OCI-LY3 (cell line): ENCODE measurements around the gene TOP3B.
A peak's percentile ranks its signal among the peaks of the same experiment; 100 is the strongest.

Experiments used
- H2AFZ ChIP-seq: fragments of 200-600, 300-600 bp; shearing (Covaris generic); 2 replicates; pipeline ENCODE4 v1.6.0; 2014; ENCODE audit warnings: antibody characterized with exemption, low read depth, low read length
- H3K27ac ChIP-seq: fragments of 200-600, 300-600 bp; sonication (generic); 2 replicates; pipeline ENCODE4 v1.5.1; 2014; ENCODE audit warnings: mild to moderate bottlenecking, low read length, moderate library complexity, mixed read lengths
- H3K27me3 ChIP-seq: fragments of 200-600, 300-600 bp; sonication (generic); 2 replicates; pipeline ENCODE4 v1.6.1; 2014; ENCODE audit warnings: low read depth, low read length, mixed read lengths
- H3K36me3 ChIP-seq: fragments of 200-600, 300-600 bp; sonication (generic); replicated peaks from 2 replicates; pipeline ENCODE3; 2014; ENCODE audit warnings: low read depth, low read length, mixed read lengths
- H3K4me1 ChIP-seq: fragments of 300-600, 200-600 bp; sonication (generic); 2 replicates; pipeline ENCODE4 v1.6.1; 2014; ENCODE audit warnings: low read length, mixed read lengths
- H3K4me2 ChIP-seq: fragments of 200-600, 300-600 bp; sonication (generic); 2 replicates; pipeline ENCODE4 v1.6.1; 2014; ENCODE audit warnings: low read length, mixed read lengths
- H3K4me3 ChIP-seq: fragments of 300-600, 200-600 bp; sonication (generic); 2 replicates; pipeline ENCODE4 v1.5.1; 2014; ENCODE audit warnings: antibody characterized with exemption, mild to moderate bottlenecking, low read length, moderate library complexity
- H3K79me2 ChIP-seq: fragments of 300-600, 200-600 bp; shearing (Covaris generic); 2 replicates; pipeline ENCODE4 v1.6.1; 2014; ENCODE audit warnings: mild to moderate bottlenecking, low read length, mixed read lengths
- H3K9ac ChIP-seq: fragments of 300-600, 200-600 bp; shearing (Covaris generic); 2 replicates; pipeline ENCODE4 v1.6.0; 2014; ENCODE audit warnings: mild to moderate bottlenecking, low read length, moderate library complexity
- H3K9me3 ChIP-seq: fragments of 200-600, 300-600 bp; shearing (Covaris generic); 2 replicates; pipeline ENCODE4 v1.6.1; 2014; ENCODE audit warnings: low read length, mixed read lengths; ENCODE audit not compliant: insufficient read depth
- H4K20me1 ChIP-seq: fragments of 200-600, 300-600 bp; sonication (generic); 2 replicates; pipeline ENCODE4 v1.6.1; 2016; ENCODE audit warnings: low read length, mixed read lengths; ENCODE audit not compliant: insufficient read depth
- CTCF ChIP-seq: fragments of 200-600, 300-600 bp; sonication (generic); IDR thresholded peaks from 2 replicates; pipeline ENCODE4 v1.5.1; 2014; ENCODE audit warnings: antibody characterized with exemption, low read length, low read depth
- EZH2phosphoT487 ChIP-seq: fragments of 200-600 bp; shearing (Covaris generic); IDR thresholded peaks from 2 replicates; pipeline ENCODE4 v1.6.1; 2018; ENCODE audit warnings: antibody characterized with exemption, mixed run types, low read depth

TOP3B gene

DNA sequence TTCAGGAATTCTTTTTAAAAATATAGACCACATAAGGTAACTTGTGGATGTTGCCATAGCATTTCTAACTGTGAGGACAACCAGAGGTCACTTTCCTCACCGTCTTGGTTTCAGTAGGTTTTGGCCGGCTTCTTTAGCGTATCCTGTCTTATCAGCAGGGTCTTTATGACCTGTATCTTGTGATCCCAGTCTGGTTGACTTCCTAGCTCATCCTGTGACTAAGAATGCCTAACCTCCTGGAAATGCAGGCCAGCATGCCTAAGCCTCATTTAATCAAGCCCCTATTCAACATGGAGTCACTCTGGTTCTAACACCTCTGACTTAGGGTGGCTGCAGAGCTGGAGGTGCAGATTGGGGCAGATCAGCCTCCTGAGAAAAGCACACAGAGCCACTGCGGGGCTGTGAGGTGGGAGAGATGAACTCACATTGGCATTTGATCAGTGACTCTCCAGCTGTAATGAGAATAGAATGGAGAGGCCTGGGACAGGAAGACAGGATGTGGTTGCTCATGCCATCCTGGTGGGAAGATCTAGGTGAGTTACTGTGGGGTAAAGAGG lies 41.1 kb upstream of the TOP3B start:
- no peak for TF ChIP-seq CTCF
- TF ChIP-seq EZH2phosphoT487 = no peak
- H4K20me1 ChIP-seq = no peaks in the 10 kb centered on the region
- no peak overlapping the region for H2AFZ ChIP-seq
- peaks cover 58% of the 10 kb centered on the region for H3K4me1 ChIP-seq
- no peak overlapping the region for H3K4me3 ChIP-seq
- peak overlapping the region; percentile 35; the same call in 1 of the 2 replicates for H3K4me2 ChIP-seq
- peak overlapping the region; percentile 6; the same call in 1 of the 2 replicates for H3K27ac ChIP-seq
- H3K27me3 ChIP-seq = no peaks in the 10 kb centered on the region
- H3K79me2 ChIP-seq = no peaks in the 10 kb centered on the region
- H3K9me3 ChIP-seq = no peaks in the 10 kb centered on the region
- no peak overlapping the region for H3K9ac ChIP-seq
- no peaks in the 10 kb centered on the region for H3K36me3 ChIP-seq

- Histone ChIP-seq H3K36me3 (no peaks in the 10 kb centered on the region), H3K9me3 (no peaks in the 10 kb centered on the region), H3K27ac (peak overlapping the region; percentile 39; the same call in 1 of the 2 replicates), H3K9ac (peak overlapping the region; percentile 26; the same call in 1 of the 2 replicates), H3K4me3 (no peak overlapping the region), H4K20me1 (no peaks in the 10 kb centered on the region), H2AFZ (0 out of 2 replicates have a peak overlapping the region, but pooled peaks have one; percentile 15), H3K4me1 (peaks cover 58% of the 10 kb centered on the region), H3K79me2 (no peaks in the 10 kb centered on the region), H3K4me2 (peak overlapping the region; percentile 35), H3K27me3 (no peaks in the 10 kb centered on the region)
- TF ChIP-seq CTCF = no peak
- TF ChIP-seq EZH2phosphoT487 = no peak
These were observed 40.5 kb upstream of the TOP3B start for GRCh38 chr22:22022947-22023534.

GRCh38 chr22:22022255-22022840 lies 39.8 kb upstream of the TOP3B start:
- H4K20me1 ChIP-seq = no peaks in the 10 kb centered on the region
- H3K4me3 ChIP-seq = no peak overlapping the region
- peak overlapping the region; percentile 35 for H3K4me2 ChIP-seq
- no peaks in the 10 kb centered on the region for H3K36me3 ChIP-seq
- TF ChIP-seq CTCF (no peak), EZH2phosphoT487 (no peak)
- H3K79me2 ChIP-seq = no peaks in the 10 kb centered on the region
- no peaks in the 10 kb centered on the region for H3K27me3 ChIP-seq
- peak overlapping the region; percentile 39; the same call in 1 of the 2 replicates for H3K27ac ChIP-seq
- H3K4me1 ChIP-seq = peaks cover 53% of the 10 kb centered on the region
- peak overlapping the region; percentile 26; the same call in 1 of the 2 replicates for H3K9ac ChIP-seq
- H2AFZ ChIP-seq = peak overlapping the region; percentile 15; the same call in 1 of the 2 replicates
- no peaks in the 10 kb centered on the region for H3K9me3 ChIP-seq

DNA sequence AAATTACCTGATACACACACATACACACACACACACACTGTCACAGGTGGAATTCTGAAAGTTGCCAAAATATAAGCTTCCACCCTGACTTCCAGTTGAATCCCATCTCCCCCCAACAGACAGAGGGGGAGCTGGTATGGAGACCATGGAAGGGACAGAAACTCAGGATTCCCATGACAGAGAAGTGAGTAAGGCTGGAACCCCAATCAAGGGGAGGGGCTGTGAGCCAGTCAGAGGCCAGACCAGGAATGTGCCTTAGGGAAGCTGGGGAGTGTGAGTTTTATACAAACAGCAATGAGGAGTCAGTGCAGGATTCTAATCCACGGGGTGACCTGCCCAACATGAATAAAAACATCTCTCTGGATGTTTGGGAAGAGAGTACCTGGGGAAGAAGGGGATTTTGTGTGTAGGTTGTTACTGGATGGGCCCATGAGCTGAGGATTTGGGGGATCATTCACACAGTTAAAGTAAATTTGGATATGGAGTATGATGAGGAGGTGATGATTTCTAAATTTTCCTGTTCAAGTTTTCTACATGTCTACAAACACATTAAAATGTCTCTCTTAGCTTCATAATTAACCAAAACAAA lies 38.7 kb upstream of the TOP3B start:
- TF ChIP-seq EZH2phosphoT487 (no peak), CTCF (no peak)
- H3K27me3 ChIP-seq = no peaks in the 10 kb centered on the region

More for the DNA sequence above, 38.7 kb upstream of the TOP3B start:
- Histone ChIP-seq H3K9ac (no peak overlapping the region), H3K36me3 (no peaks in the 10 kb centered on the region), H3K4me1 (peaks cover 43% of the 10 kb centered on the region), H3K4me3 (no peak overlapping the region), H4K20me1 (no peaks in the 10 kb centered on the region), H3K27ac (no peak overlapping the region), H3K79me2 (no peaks in the 10 kb centered on the region), H2AFZ (no peak overlapping the region), H3K4me2 (no peak overlapping the region), H3K9me3 (no peaks in the 10 kb centered on the region)
